ENCODE results near the gene KIAA1586. TPM values are rescaled to one million over a fixed set of nuclear protein-coding genes. Genes with fewer than 3 reads are reported as not detected.

Gene KIAA1586
- total and polyA plus RNA-seq, 2 of the 13 experiments (the other 11 are each of a cell fraction or from before 2014, with no cell fraction given): 5.5 to 16.9 TPM

GRCh38 chr6:57038906-57039305 is 7.6 kb upstream of the KIAA1586 start:
- WGBS (ENCODE audit: low lambda C conversion rate): 33% methylated on average over 2 of the region's 2 CpGs
- Histone ChIP-seq H3K9me3 (ENCODE audit: low read length) (no peaks in the 10 kb centered on the region), H3K4me1 (ENCODE audit: insufficient read depth, low read length) (no peaks in the 10 kb centered on the region), H3K27ac (ENCODE audit: extremely low read length, insufficient read depth, low read length) (no peak overlapping the region), H3K4me3 (replicated peaks in 1 of 3; ENCODE audit: insufficient read depth in 1 of 3, low read depth in 2 of 3, low read length in 3 of 3) (no peak overlapping the region), H2AFZ (ENCODE audit: low read length) (no peak overlapping the region), H3K36me3 (replicated peaks in 1 of 2; ENCODE audit: control insufficient read depth in 1 of 2, insufficient read depth in 2 of 2, low read length in 2 of 2) (no peaks in the 10 kb centered on the region), H3K27me3 (ENCODE audit: control insufficient read depth in 1 of 2, insufficient read depth in 2 of 2, low read length in 2 of 2) (peaks cover 2 to 16% of the 10 kb centered on the region in 2 experiments), H3K4me2 (ENCODE audit: low read depth, low read length) (no peak overlapping the region), H4K20me1 (ENCODE audit: insufficient read depth, low read length) (no peaks in the 10 kb centered on the region), H3K79me2 (ENCODE audit: insufficient read depth, low read length) (no peaks in the 10 kb centered on the region), H3K9ac (ENCODE audit: insufficient read depth, low read depth, low read length) (no peak overlapping the region)
- in situ Hi-C loops (cut with HindIII; ENCODE audit: extremely low pct_ligation_motif_present, low pct_unique_long_range_greater_than_20kb) (loop anchor here (25.0 kb wide), 1 partner anchor 273 kb away; the partner anchor contains the start of gene PRIM2), intact Hi-C loops (cut with micrococcal nuclease; ENCODE audit: unreplicated experiment) (no loop called here)
- POLR2A ChIA-PET: no interaction called here
- DNase-seq (ENCODE audit: low spot score): no peak
- CTCF ChIA-PET (ENCODE audit: low intra/inter-chr PET ratio, low total read pairs): no interaction called here
- no TSS peak for BruUV-seq (replicated peaks)
- no peak for ATAC-seq
- FAIRE-seq: no peak
- TF ChIP-seq POLR2AphosphoS5 (IDR thresholded peaks at IDR 0.05; ENCODE audit: low read depth, low read length) (no peak), MYC (CRISPR knock-in tag; IDR thresholded peaks at IDR 0.05; ENCODE audit: borderline replicate concordance) (no peak), SOX13 (IDR thresholded peaks at IDR 0.05) (no peak), SOX13 (CRISPR knock-in tag; conservative IDR thresholded peaks at IDR 0.05 in 1 of 2, IDR thresholded peaks at IDR 0.05 in 1 of 2) (no peak), SKIL (CRISPR knock-in tag; IDR thresholded peaks at IDR 0.05; ENCODE audit: borderline replicate concordance) (no peak), ZFP90 (CRISPR knock-in tag; IDR thresholded peaks at IDR 0.05; ENCODE audit: borderline replicate concordance) (no peak)

- Histone ChIP-seq H3K4me1 (ENCODE audit: insufficient read depth, low read length) (no peaks in the 10 kb centered on the region), H3K9ac (ENCODE audit: insufficient read depth, low read depth, low read length) (no peak overlapping the region), H2AFZ (ENCODE audit: low read length) (no peak overlapping the region), H3K4me2 (ENCODE audit: low read depth, low read length) (no peak overlapping the region), H3K36me3 (replicated peaks in 1 of 2; ENCODE audit: control insufficient read depth in 1 of 2, insufficient read depth in 2 of 2, low read length in 2 of 2) (no peaks in the 10 kb centered on the region), H3K9me3 (ENCODE audit: low read length) (no peaks in the 10 kb centered on the region), H3K79me2 (ENCODE audit: insufficient read depth, low read length) (no peaks in the 10 kb centered on the region), H3K27me3 (ENCODE audit: control insufficient read depth in 1 of 2, insufficient read depth in 2 of 2, low read length in 2 of 2) (peaks cover 2 to 16% of the 10 kb centered on the region in 2 experiments; a peak in 4 of 5 replicates), H3K4me3 (replicated peaks in 1 of 3; ENCODE audit: insufficient read depth in 1 of 3, low read depth in 2 of 3, low read length in 3 of 3) (no peak overlapping the region), H4K20me1 (ENCODE audit: insufficient read depth, low read length) (no peaks in the 10 kb centered on the region), H3K27ac (ENCODE audit: extremely low read length, insufficient read depth, low read length) (no peak overlapping the region)
- WGBS (ENCODE audit: low lambda C conversion rate): 37% methylated on average over 5 of the region's 5 CpGs
- BruUV-seq (replicated peaks): no TSS peak
- in situ Hi-C loops (cut with HindIII; ENCODE audit: extremely low pct_ligation_motif_present, low pct_unique_long_range_greater_than_20kb): loop anchor here (25.0 kb wide), 1 partner anchor 272 kb away; the partner anchor contains the start of gene PRIM2
- intact Hi-C loops (cut with micrococcal nuclease; ENCODE audit: unreplicated experiment): no loop called here
- DNase-seq (ENCODE audit: low spot score) (no peak), FAIRE-seq (no peak), ATAC-seq (peak; percentile 82)
- ChIA-PET POLR2A (no interaction called here), CTCF (ENCODE audit: low intra/inter-chr PET ratio, low total read pairs) (no interaction called here)
- TF ChIP-seq MYC (CRISPR knock-in tag; IDR thresholded peaks at IDR 0.05; ENCODE audit: borderline replicate concordance) (0 out of 2 replicates have a peak, but pooled peaks have one; percentile 38), RFXANK (CRISPR knock-in tag; IDR thresholded peaks at IDR 0.05) (no peak), TFDP1 (CRISPR knock-in tag; IDR thresholded peaks at IDR 0.05; ENCODE audit: borderline replicate concordance) (0 out of 2 replicates have a peak, but pooled peaks have one; percentile 18), HDAC1 (CRISPR knock-in tag; IDR thresholded peaks at IDR 0.05) (no peak), ZNF124 (CRISPR knock-in tag; IDR thresholded peaks at IDR 0.05) (no peak), MAX (IDR thresholded peaks at IDR 0.05) (0 out of 2 replicates have a peak, but pooled peaks have one; percentile 18), ZSCAN31 (CRISPR knock-in tag; IDR thresholded peaks at IDR 0.05; ENCODE audit: low read depth) (no peak), ZFP82 (CRISPR knock-in tag; IDR thresholded peaks at IDR 0.05; ENCODE audit: borderline replicate concordance) (no peak)
These were observed 6.5 kb upstream of the KIAA1586 start for GRCh38 chr6:57040011-57040410.
